H1 (cell line): Measurements from ENCODE around the gene OR2T11. TPM values are rescaled to one million over a fixed set of nuclear protein-coding genes. Genes with fewer than 3 reads are reported as not detected.

ENCODE experiments used
- CTCF ChIA-PET: fragments of 300-600 bp; sonication (Branson Sonifier 250); formaldehyde crosslinking; loops from one replicate; lab custom pipeline; 2021; ENCODE audit not compliant: partially characterized antibody; lab: Charles Lee
- POLR2A ChIA-PET: fragments of 300-600 bp; sonication (Branson Sonifier 250); formaldehyde crosslinking; loops from one replicate; lab custom pipeline; 2021; ENCODE audit warnings: inconsistent platforms; ENCODE audit not compliant: partially characterized antibody; lab: Charles Lee
- DNase-seq, 2 experiments: peaks; one replicate each; pipeline versions ENCODE4 v3.0.0 to v3.0.0-alpha.2; 2010 to 2022; ENCODE audit warnings: low spot score in 2 of 2, low read depth in 1 of 2, mixed read lengths in 1 of 2
- FAIRE-seq: peaks from 2 replicates; lab custom pipeline; 2011; peaks lifted over from hg19 to GRCh38; lab: Jason Lieb, UNC
- H2AFZ ChIP-seq: 2 replicates; pipeline ENCODE4 v1.8.1; 2012; ENCODE audit warnings: low read length, inconsistent platforms
- H2AK5ac ChIP-seq: 2 replicates; pipeline ENCODE4 v1.6.1; 2013; ENCODE audit warnings: low read depth, low read length
- H2BK120ac ChIP-seq: replicated peaks from 2 replicates; pipeline ENCODE3; 2013; ENCODE audit warnings: low read depth, low read length, inconsistent platforms
- H2BK12ac ChIP-seq: 2 replicates; pipeline ENCODE4 v1.6.1; 2013; ENCODE audit warnings: low read depth, low read length
- H2BK15ac ChIP-seq: 2 replicates; pipeline ENCODE4 v1.6.1; 2013; ENCODE audit warnings: low read length
- H2BK20ac ChIP-seq: 2 replicates; pipeline ENCODE4 v1.6.1; 2013; ENCODE audit warnings: low read length
- H2BK5ac ChIP-seq: 2 replicates; pipeline ENCODE4 v1.6.1; 2013; ENCODE audit warnings: low read depth, low read length
- H3K14ac ChIP-seq: 2 replicates; pipeline ENCODE4 v1.6.1; 2013; ENCODE audit warnings: inconsistent platforms; ENCODE audit not compliant: insufficient read length
- H3K18ac ChIP-seq: 2 replicates; pipeline ENCODE4 v1.6.1; 2013; ENCODE audit warnings: low read length; ENCODE audit errors: extremely low read depth
- H3K23ac ChIP-seq: 2 replicates; pipeline ENCODE4 v1.6.1; 2013; ENCODE audit warnings: inconsistent platforms; ENCODE audit not compliant: insufficient read length
- H3K23me2 ChIP-seq: 2 replicates; pipeline ENCODE4 v1.6.1; 2013; ENCODE audit warnings: low read depth, low read length
- H3K27ac ChIP-seq: 2 replicates; pipeline ENCODE4 v1.6.1; 2011; ENCODE audit warnings: low read depth, low read length, inconsistent platforms
- H3K27me3 ChIP-seq, 4 experiments: replicated peaks in 1 of 4; 1 replicate in 1 of 4; 2 replicates in 3 of 4; pipeline versions ENCODE4 v1.6.1 to v1.8.1; 2011 to 2013; ENCODE audit warnings: low read length in 3 of 4, mild to moderate bottlenecking in 3 of 4, inconsistent platforms in 2 of 4, mixed read lengths in 2 of 4, moderate library complexity in 1 of 4; ENCODE audit not compliant: control insufficient read depth in 3 of 4, insufficient read depth in 3 of 4; ENCODE audit errors: extremely low read depth in 1 of 4
- H3K36me3 ChIP-seq, 4 experiments: 2 replicates each; pipeline versions ENCODE4 v1.6.1 to v1.8.1; 2011 to 2013; ENCODE audit warnings: mild to moderate bottlenecking in 4 of 4, low read length in 3 of 4, moderate library complexity in 2 of 4, control low read depth in 1 of 4, inconsistent platforms in 1 of 4; ENCODE audit not compliant: insufficient read depth in 4 of 4, control insufficient read depth in 2 of 4
- H3K4ac ChIP-seq: replicated peaks from 2 replicates; pipeline ENCODE3; 2013; ENCODE audit warnings: low read length, low read depth, mixed read lengths, inconsistent platforms; ENCODE audit not compliant: insufficient read length
- H3K4me1 ChIP-seq, 4 experiments: replicated peaks in 1 of 4; 1 replicate in 1 of 4; 2 replicates in 3 of 4; pipeline versions ENCODE4 v1.6.1 to v1.8.1; 2011 to 2013; ENCODE audit warnings: low read length in 3 of 4, inconsistent platforms in 2 of 4, mixed read lengths in 1 of 4; ENCODE audit not compliant: insufficient read depth in 4 of 4, control insufficient read depth in 3 of 4
- H3K4me2 ChIP-seq, 2 experiments: 2 replicates each; pipeline versions ENCODE4 v1.6.1 to v1.8.1; 2011 to 2013; ENCODE audit warnings: low read depth in 2 of 2, low read length in 2 of 2, control low read depth in 1 of 2, inconsistent platforms in 1 of 2, mild to moderate bottlenecking in 1 of 2; ENCODE audit not compliant: insufficient read depth in 1 of 2
- H3K4me3 ChIP-seq, 4 experiments: fragments of 200-600, 300-600 bp in 1 of 4; sonication (generic), shearing (Covaris generic), sonication (Bioruptor Twin) in 1 of 4; 2 replicates each; pipeline versions ENCODE4 v1.5.1 to v1.8.1; 2011 to 2016; ENCODE audit warnings: low read length in 4 of 4, low read depth in 3 of 4, control low read depth in 2 of 4, inconsistent platforms in 2 of 4, mild to moderate bottlenecking in 2 of 4, mixed read lengths in 1 of 4, moderate library complexity in 1 of 4; ENCODE audit not compliant: insufficient read depth in 2 of 4; ENCODE audit errors: extremely low read depth in 1 of 4
- H3K56ac ChIP-seq: replicated peaks from 2 replicates; pipeline ENCODE3; 2013; ENCODE audit warnings: low read depth, mild to moderate bottlenecking, mixed read lengths, low read length, inconsistent platforms; ENCODE audit not compliant: insufficient read length
- H3K79me1 ChIP-seq: 2 replicates; pipeline ENCODE4 v1.6.1; 2013; ENCODE audit warnings: low read depth, low read length, control low read depth
- H3K79me2 ChIP-seq, 2 experiments: 2 replicates each; pipeline versions ENCODE4 v1.6.1 to v1.8.1; 2012 to 2013; ENCODE audit warnings: low read length in 2 of 2, mild to moderate bottlenecking in 2 of 2, inconsistent platforms in 1 of 2; ENCODE audit not compliant: insufficient read depth in 2 of 2, control insufficient read depth in 1 of 2
- H3K9ac ChIP-seq, 4 experiments: replicated peaks in 1 of 4; 1 replicate in 1 of 4; 2 replicates in 3 of 4; pipeline versions ENCODE4 v1.6.1 to v1.8.1; 2011 to 2013; ENCODE audit warnings: low read depth in 3 of 4, low read length in 3 of 4, control low read depth in 2 of 4, mild to moderate bottlenecking in 2 of 4, moderate library complexity in 2 of 4, inconsistent platforms in 1 of 4; ENCODE audit errors: extremely low read depth in 1 of 4
- H3K9me3 ChIP-seq, 2 experiments: 2 replicates each; pipeline versions ENCODE4 v1.6.1 to v1.8.1; 2012 to 2013; ENCODE audit warnings: mild to moderate bottlenecking in 2 of 2, moderate library complexity in 2 of 2, control low read depth in 1 of 2, inconsistent platforms in 1 of 2, low read depth in 1 of 2, low read length in 1 of 2, mixed read lengths in 1 of 2; ENCODE audit not compliant: insufficient read depth in 2 of 2
- H4K20me1 ChIP-seq, 2 experiments: replicated peaks in 1 of 2; 2 replicates each; pipeline versions ENCODE3 to v1.8.1; 2011 to 2013; ENCODE audit warnings: inconsistent platforms in 2 of 2, low read length in 2 of 2, mild to moderate bottlenecking in 1 of 2; ENCODE audit not compliant: insufficient read depth in 2 of 2, control insufficient read depth in 1 of 2
- H4K5ac ChIP-seq: 2 replicates; pipeline ENCODE4 v1.6.1; 2013; ENCODE audit warnings: low read length, low read depth, mixed read lengths, inconsistent platforms; ENCODE audit not compliant: insufficient read length
- H4K8ac ChIP-seq: 2 replicates; pipeline ENCODE4 v1.8.0; 2013; ENCODE audit warnings: mild to moderate bottlenecking, moderate library complexity, low read length, inconsistent platforms; ENCODE audit not compliant: insufficient read depth; ENCODE audit errors: extremely low read depth
- H4K91ac ChIP-seq: replicated peaks from 2 replicates; pipeline ENCODE3; 2013; ENCODE audit warnings: low read length, mixed read lengths, inconsistent platforms; ENCODE audit not compliant: insufficient read length
- CBX8 ChIP-seq: fragments of 300-800, 300-1000 bp; sonication (generic); IDR thresholded peaks from 2 replicates; pipeline ENCODE4 v1.7.1; 2016; ENCODE audit warnings: low read depth, low read length, borderline replicate concordance
- NRF1 ChIP-seq: IDR thresholded peaks from 2 replicates; pipeline ENCODE4 v1.6.1; 2011; ENCODE audit warnings: mild to moderate bottlenecking, low read depth, low read length, improper control_type of control experiment
- TBP ChIP-seq: IDR thresholded peaks from 2 replicates; pipeline ENCODE4 v1.6.1; 2011; ENCODE audit warnings: low read depth, low read length, improper control_type of control experiment
- WGBS, 2 experiments: shearing (Covaris generic) in 1 of 2; methylation state at CpG; one replicate each; pipeline versions ENCODE4 v1.1.6 to v1.1.7; 2013 to 2015; ENCODE audit warnings: low lambda C conversion rate in 2 of 2, mixed read lengths in 2 of 2, inconsistent platforms in 1 of 2, low coverage in 1 of 2, missing lambda C conversion rate in 1 of 2; ENCODE audit not compliant: insufficient replicate concordance in 2 of 2, insufficient coverage in 1 of 2, insufficient read length in 1 of 2; ENCODE audit errors: extremely low coverage in 1 of 2, missing lambda C conversion rate in 1 of 2; 5-methylcytosine and 5-hydroxymethylcytosine counted together
- polyA plus RNA-seq, 7 experiments: library from polyadenylated mRNA; depleted of rRNA in 3 of 7; stranded (reverse) in 5 of 7; unstranded in 2 of 7; fragments of >200 nt in 5 of 7; fragments of 200-250 nt in 2 of 7; gene quantifications; 1 replicate in 5 of 7; 2 replicates in 1 of 7; 4 replicates in 1 of 7; pipeline versions ENCODE4 v1.2.1 to v1.2.3, GENCODE V29; 2011 to 2013; ENCODE audit warnings: missing spikeins in 2 of 7, mixed read lengths in 2 of 7
- total RNA-seq: library from RNA; stranded (reverse); fragmentation: NEBNext Ultra II Directional; extraction: Animal tissue kit (Norgen Biotek cat#: 25700); gene quantifications from 2 replicates; pipeline ENCODE4 v1.2.1, GENCODE V29; 2021

Gene OR2T11
- total and polyA plus RNA-seq, 2 of the 8 experiments (the other 6 are each of a cell fraction or from before 2014, with no cell fraction given) = not detected

DNA sequence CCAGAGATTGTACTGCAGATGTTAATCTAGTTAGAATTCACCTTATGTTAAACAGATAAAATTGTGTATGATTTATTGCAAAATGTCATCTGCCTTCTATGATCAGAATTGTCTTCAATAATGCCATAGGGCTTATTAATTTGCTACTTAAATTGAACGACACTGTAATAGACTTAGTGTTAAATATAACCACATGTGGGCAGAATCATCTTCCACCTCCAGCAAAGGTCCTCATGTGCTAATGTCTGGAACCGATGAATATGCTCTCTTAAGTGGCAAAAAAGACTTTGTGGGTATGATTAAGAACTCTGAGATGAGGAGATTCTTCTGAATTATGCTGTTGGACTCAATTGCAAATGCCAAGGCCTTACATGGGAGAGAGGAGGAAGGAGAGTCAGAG is 4.3 kb downstream of the OR2T11 start:
- Histone ChIP-seq H3K14ac (no peak overlapping the region), H3K4me3 (no peak overlapping the region), H3K4me1 (no peaks in the 10 kb centered on the region), H2AFZ (no peak overlapping the region), H3K79me1 (no peaks in the 10 kb centered on the region), H3K36me3 (no peaks in the 10 kb centered on the region), H4K20me1 (no peaks in the 10 kb centered on the region), H3K79me2 (no peaks in the 10 kb centered on the region), H3K23me2 (no peaks in the 10 kb centered on the region), H3K9ac (no peak overlapping the region), H2BK120ac (no peak overlapping the region), H2BK12ac (no peak overlapping the region), H4K91ac (no peak overlapping the region)
- POLR2A ChIA-PET = no interaction called here
- DNase-seq (no peak), FAIRE-seq (no peak)
- TF ChIP-seq NRF1 = no peak
- TF ChIP-seq CBX8 = no peak
- TF ChIP-seq TBP = no peak
- TF ChIP-seq, all 59 proteins: peak for 0
- H2AK5ac ChIP-seq = no peak overlapping the region
- no peak overlapping the region for H3K23ac ChIP-seq
- no peak overlapping the region for H2BK5ac ChIP-seq
- H3K27ac ChIP-seq = no peak overlapping the region
- no peaks in the 10 kb centered on the region for H3K27me3 ChIP-seq
- H4K5ac ChIP-seq = no peak overlapping the region
- CTCF ChIA-PET = no interaction called here
- H3K4ac ChIP-seq = no peak overlapping the region
- H3K18ac ChIP-seq = no peak overlapping the region
- no peak overlapping the region for H2BK15ac ChIP-seq
- H4K8ac ChIP-seq = no peak overlapping the region
- 59% methylated on average over 2 of the region's 2 CpGs; no CpG with 5 or more reads in 1 of the 2 experiments for WGBS, 2 experiments
- H3K4me2 ChIP-seq = no peak overlapping the region
- H3K56ac ChIP-seq = no peak overlapping the region
- H2BK20ac ChIP-seq = no peak overlapping the region
- H3K9me3 ChIP-seq = peaks cover 52 to 54% of the 10 kb centered on the region in 2 experiments
